ENCODE measurements around the gene NPAS4.
"Not testable (repeated sequence)": the region's sequence is repeated elsewhere in the genome, so short reads cannot be mapped to it uniquely, and the experiment has no call there.

The NPAS4 gene

DNA sequence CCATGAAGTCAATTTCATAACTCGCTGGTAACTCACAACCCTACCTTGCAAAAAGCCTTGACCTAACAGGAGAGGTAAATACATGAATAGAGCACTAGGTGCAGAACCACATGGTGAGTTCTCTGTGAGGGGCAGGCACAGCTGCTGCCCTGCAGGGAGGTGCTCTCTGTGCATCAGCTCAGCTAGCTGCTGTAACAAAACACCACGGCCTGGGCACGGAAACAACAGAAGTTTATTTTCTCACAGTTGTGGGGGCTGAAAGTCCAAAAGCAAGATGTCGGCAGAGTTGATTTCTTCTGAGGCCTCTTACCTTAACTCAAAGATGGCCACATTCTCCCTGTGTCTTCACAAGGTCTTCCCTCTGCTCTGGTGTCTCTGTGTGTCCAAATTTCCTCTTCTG, 30.8 kb downstream of the NPAS4 start:
- no peak overlapping the region for H3K9ac ChIP-seq (ENCODE audit: low read depth in 1 of 2, low read length in 2 of 2)
- no peaks in the 10 kb centered on the region for H3K4me1 ChIP-seq (ENCODE audit: control insufficient read depth in 2 of 2, insufficient read depth in 2 of 2, low read length in 2 of 2)
- no peak overlapping the region for H3K4me3 ChIP-seq (ENCODE audit: low read length in 2 of 2)
- H3K27ac ChIP-seq (ENCODE audit: low read depth in 2 of 2, low read length in 2 of 2), result no peak overlapping the region
- no peaks in the 10 kb centered on the region for H3K27me3 ChIP-seq (ENCODE audit: control insufficient read depth in 2 of 2, insufficient read depth in 2 of 2, low read length in 2 of 2)
- no peaks in the 10 kb centered on the region for H3K36me3 ChIP-seq (ENCODE audit: control insufficient read depth in 2 of 2, insufficient read depth in 2 of 2, low read length in 2 of 2)
- H3K9me3 ChIP-seq (ENCODE audit: control insufficient read depth in 2 of 2, low read length in 2 of 2), result no peaks in the 10 kb centered on the region

DNA sequence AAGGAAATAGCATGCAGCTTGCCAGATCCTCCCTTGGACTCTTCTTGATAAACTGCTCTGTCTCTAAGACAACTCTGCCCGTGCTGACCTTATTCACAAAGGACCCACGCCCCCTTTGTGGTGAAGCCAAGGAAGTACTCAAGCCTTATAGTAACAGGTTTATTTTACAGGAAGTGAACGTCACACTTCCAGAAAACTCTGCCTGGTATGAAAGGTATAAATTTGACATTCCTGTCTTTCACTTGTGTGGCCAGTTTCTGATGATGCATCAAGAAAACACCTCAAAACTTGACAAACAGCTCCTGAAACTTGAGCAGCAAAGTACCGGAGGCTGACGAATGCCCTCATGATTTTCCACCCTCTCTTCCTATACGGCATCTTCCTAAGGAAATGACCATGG, 33.4 kb downstream of the NPAS4 start:
- no peaks in the 10 kb centered on the region for H3K36me3 ChIP-seq (ENCODE audit: control insufficient read depth in 2 of 2, insufficient read depth in 2 of 2, low read length in 2 of 2)
- no peak overlapping the region for H3K9ac ChIP-seq (ENCODE audit: low read depth in 1 of 2, low read length in 2 of 2)
- H3K9me3 ChIP-seq (ENCODE audit: control insufficient read depth in 2 of 2, low read length in 2 of 2), result no peaks in the 10 kb centered on the region
- no peak overlapping the region for H3K4me3 ChIP-seq (ENCODE audit: low read length in 2 of 2)
- H3K27ac ChIP-seq (ENCODE audit: low read depth in 2 of 2, low read length in 2 of 2), result no peak overlapping the region
- no peaks in the 10 kb centered on the region for H3K4me1 ChIP-seq (ENCODE audit: control insufficient read depth in 2 of 2, insufficient read depth in 2 of 2, low read length in 2 of 2)
- H3K27me3 ChIP-seq (ENCODE audit: control insufficient read depth in 2 of 2, insufficient read depth in 2 of 2, low read length in 2 of 2), result no peaks in the 10 kb centered on the region

GRCh38 chr11:66454828-66455227, 34.0 kb downstream of the NPAS4 start:
- Histone ChIP-seq H3K9me3 (ENCODE audit: control insufficient read depth in 2 of 2, low read length in 2 of 2) (no peaks in the 10 kb centered on the region), H3K27me3 (ENCODE audit: control insufficient read depth in 2 of 2, insufficient read depth in 2 of 2, low read length in 2 of 2) (no peaks in the 10 kb centered on the region), H3K9ac (ENCODE audit: low read depth in 1 of 2, low read length in 2 of 2) (no peak overlapping the region), H3K36me3 (ENCODE audit: control insufficient read depth in 2 of 2, insufficient read depth in 2 of 2, low read length in 2 of 2) (no peaks in the 10 kb centered on the region), H3K4me1 (ENCODE audit: control insufficient read depth in 2 of 2, insufficient read depth in 2 of 2, low read length in 2 of 2) (no peaks in the 10 kb centered on the region), H3K27ac (ENCODE audit: low read depth in 2 of 2, low read length in 2 of 2) (no peak overlapping the region), H3K4me3 (ENCODE audit: low read length in 2 of 2) (no peak overlapping the region)

DNA sequence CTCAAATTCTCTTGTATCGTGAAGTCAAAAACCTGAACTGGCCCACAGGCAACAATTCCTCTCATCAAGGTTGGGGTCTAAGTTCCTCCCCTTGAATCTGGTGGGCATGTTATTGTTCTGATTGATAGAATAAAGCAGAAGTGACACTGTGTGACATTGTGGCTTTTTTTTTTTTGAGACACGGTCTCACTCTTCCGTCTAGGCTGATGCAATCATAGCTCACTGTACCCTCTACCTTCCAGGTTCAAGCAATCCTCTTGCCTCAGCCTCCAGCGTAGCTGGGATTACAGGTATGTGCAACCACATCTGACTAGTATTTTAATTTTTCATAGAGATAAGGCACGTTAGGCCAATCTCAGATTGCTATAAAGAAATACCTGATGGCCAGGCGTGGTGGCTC, 37.0 kb downstream of the NPAS4 start:
- Histone ChIP-seq H3K9me3 (ENCODE audit: control insufficient read depth in 2 of 2, low read length in 2 of 2) (no peaks in the 10 kb centered on the region), H3K4me3 (ENCODE audit: low read length in 2 of 2) (no peak overlapping the region), H3K4me1 (ENCODE audit: control insufficient read depth in 2 of 2, insufficient read depth in 2 of 2, low read length in 2 of 2) (no peaks in the 10 kb centered on the region), H3K9ac (ENCODE audit: low read depth in 1 of 2, low read length in 2 of 2) (no peak overlapping the region), H3K27ac (ENCODE audit: low read depth in 2 of 2, low read length in 2 of 2) (no peak overlapping the region), H3K27me3 (ENCODE audit: control insufficient read depth in 2 of 2, insufficient read depth in 2 of 2, low read length in 2 of 2) (no peaks in the 10 kb centered on the region), H3K36me3 (ENCODE audit: control insufficient read depth in 2 of 2, insufficient read depth in 2 of 2, low read length in 2 of 2) (no peaks in the 10 kb centered on the region)

- H3K4me3 ChIP-seq (ENCODE audit: low read length in 2 of 2), result no peak overlapping the region
- no peaks in the 10 kb centered on the region for H3K9me3 ChIP-seq (ENCODE audit: control insufficient read depth in 2 of 2, low read length in 2 of 2)
- H3K27me3 ChIP-seq (ENCODE audit: control insufficient read depth in 2 of 2, insufficient read depth in 2 of 2, low read length in 2 of 2), result no peaks in the 10 kb centered on the region
- H3K36me3 ChIP-seq (ENCODE audit: control insufficient read depth in 2 of 2, insufficient read depth in 2 of 2, low read length in 2 of 2), result no peaks in the 10 kb centered on the region
- H3K9ac ChIP-seq (ENCODE audit: low read depth in 1 of 2, low read length in 2 of 2), result no peak overlapping the region
- H3K27ac ChIP-seq (ENCODE audit: low read depth in 2 of 2, low read length in 2 of 2), result no peak overlapping the region
- no peaks in the 10 kb centered on the region for H3K4me1 ChIP-seq (ENCODE audit: control insufficient read depth in 2 of 2, insufficient read depth in 2 of 2, low read length in 2 of 2)
These were observed 38.4 kb downstream of the NPAS4 start for GRCh38 chr11:66459138-66459778.

- no peak overlapping the region for H3K27ac ChIP-seq (ENCODE audit: low read depth in 2 of 2, low read length in 2 of 2)
- H3K4me3 ChIP-seq (ENCODE audit: low read length in 2 of 2), result no peak overlapping the region
- no peaks in the 10 kb centered on the region for H3K36me3 ChIP-seq (ENCODE audit: control insufficient read depth in 2 of 2, insufficient read depth in 2 of 2, low read length in 2 of 2)
- H3K4me1 ChIP-seq (ENCODE audit: control insufficient read depth in 2 of 2, insufficient read depth in 2 of 2, low read length in 2 of 2), result no peaks in the 10 kb centered on the region
- no peaks in the 10 kb centered on the region for H3K9me3 ChIP-seq (ENCODE audit: control insufficient read depth in 2 of 2, low read length in 2 of 2)
- no peak overlapping the region for H3K9ac ChIP-seq (ENCODE audit: low read depth in 1 of 2, low read length in 2 of 2)
- H3K27me3 ChIP-seq (ENCODE audit: control insufficient read depth in 2 of 2, insufficient read depth in 2 of 2, low read length in 2 of 2), result no peaks in the 10 kb centered on the region
These were observed 41.2 kb downstream of the NPAS4 start for GRCh38 chr11:66462010-66462409.

GRCh38 chr11:66462911-66463310, 42.1 kb downstream of the NPAS4 start:
- H3K27me3 ChIP-seq (ENCODE audit: control insufficient read depth in 2 of 2, insufficient read depth in 2 of 2, low read length in 2 of 2), result no peaks in the 10 kb centered on the region
- H3K4me3 ChIP-seq (ENCODE audit: low read length in 2 of 2), result no peak overlapping the region
- no peak overlapping the region for H3K27ac ChIP-seq (ENCODE audit: low read depth in 2 of 2, low read length in 2 of 2)
- H3K36me3 ChIP-seq (ENCODE audit: control insufficient read depth in 2 of 2, insufficient read depth in 2 of 2, low read length in 2 of 2), result no peaks in the 10 kb centered on the region
- no peaks in the 10 kb centered on the region for H3K9me3 ChIP-seq (ENCODE audit: control insufficient read depth in 2 of 2, low read length in 2 of 2)
- H3K9ac ChIP-seq (ENCODE audit: low read depth in 1 of 2, low read length in 2 of 2), result no peak overlapping the region
- H3K4me1 ChIP-seq (ENCODE audit: control insufficient read depth in 2 of 2, insufficient read depth in 2 of 2, low read length in 2 of 2), result peaks cover 7 to 8% of the 10 kb centered on the region in 2 donors

DNA sequence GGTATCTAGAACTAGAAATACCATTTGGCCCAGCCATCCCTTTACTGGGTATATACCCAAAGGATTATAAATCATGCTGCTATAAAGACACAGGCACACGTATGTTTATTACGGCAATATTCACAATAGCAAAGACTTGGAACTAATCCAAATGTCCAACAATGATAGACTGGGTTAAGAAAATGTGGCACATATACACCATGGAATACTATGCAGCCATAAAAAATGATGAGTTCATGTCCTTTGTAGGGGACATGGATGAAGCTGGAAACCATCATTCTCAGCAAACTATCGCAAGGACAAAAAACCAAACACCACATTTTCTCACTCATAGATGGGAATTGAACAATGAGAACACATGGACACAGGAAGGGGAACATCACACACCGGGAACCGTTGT, 43.3 kb downstream of the NPAS4 start:
- H3K36me3 ChIP-seq (ENCODE audit: control insufficient read depth in 2 of 2, insufficient read depth in 2 of 2, low read length in 2 of 2); H3K9me3 ChIP-seq (ENCODE audit: control insufficient read depth in 2 of 2, low read length in 2 of 2); H3K27ac ChIP-seq (ENCODE audit: low read depth in 2 of 2, low read length in 2 of 2); H3K4me3 ChIP-seq (ENCODE audit: low read length in 2 of 2); H3K27me3 ChIP-seq (ENCODE audit: control insufficient read depth in 2 of 2, insufficient read depth in 2 of 2, low read length in 2 of 2); H3K9ac ChIP-seq (ENCODE audit: low read depth in 1 of 2, low read length in 2 of 2): not testable (repeated sequence)
- H3K4me1 ChIP-seq (ENCODE audit: control insufficient read depth in 2 of 2, insufficient read depth in 2 of 2, low read length in 2 of 2), result peaks cover 10 to 13% of the 10 kb centered on the region in 2 donors

DNA sequence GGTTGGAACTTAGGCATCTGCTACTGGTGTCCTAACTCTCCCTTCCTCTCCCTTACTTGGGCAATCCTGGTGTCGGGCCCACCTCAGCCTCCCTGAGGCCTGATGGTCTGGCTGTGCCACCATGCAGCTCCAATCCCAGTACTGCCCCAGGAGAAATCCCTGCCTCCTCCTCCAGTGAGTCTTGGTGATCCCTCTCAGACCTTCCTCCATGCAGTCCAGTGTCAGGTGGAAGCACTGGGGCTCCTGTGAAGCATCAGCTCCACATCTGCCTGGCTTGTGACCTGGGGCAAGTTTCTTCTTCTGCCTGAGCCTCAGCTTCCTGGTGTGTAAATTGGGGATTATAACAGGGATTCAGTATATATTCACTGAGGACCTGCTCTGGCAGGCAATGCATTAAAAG, 44.1 kb downstream of the NPAS4 start:
- Histone ChIP-seq H3K4me1 (ENCODE audit: control insufficient read depth in 2 of 2, insufficient read depth in 2 of 2, low read length in 2 of 2) (peaks cover 10 to 13% of the 10 kb centered on the region in 2 donors), H3K27ac (ENCODE audit: low read depth in 2 of 2, low read length in 2 of 2) (no peak overlapping the region), H3K9me3 (ENCODE audit: control insufficient read depth in 2 of 2, low read length in 2 of 2) (no peaks in the 10 kb centered on the region), H3K4me3 (ENCODE audit: low read length in 2 of 2) (no peak overlapping the region), H3K9ac (ENCODE audit: low read depth in 1 of 2, low read length in 2 of 2) (no peak overlapping the region), H3K36me3 (ENCODE audit: control insufficient read depth in 2 of 2, insufficient read depth in 2 of 2, low read length in 2 of 2) (no peaks in the 10 kb centered on the region), H3K27me3 (ENCODE audit: control insufficient read depth in 2 of 2, insufficient read depth in 2 of 2, low read length in 2 of 2) (no peaks in the 10 kb centered on the region)

- Histone ChIP-seq H3K9me3 (ENCODE audit: control insufficient read depth in 2 of 2, low read length in 2 of 2) (no peaks in the 10 kb centered on the region), H3K9ac (ENCODE audit: low read depth in 1 of 2, low read length in 2 of 2) (peak overlapping the region in 1 of 2 donors; percentile 68), H3K27me3 (ENCODE audit: control insufficient read depth in 2 of 2, insufficient read depth in 2 of 2, low read length in 2 of 2) (no peaks in the 10 kb centered on the region), H3K27ac (ENCODE audit: low read depth in 2 of 2, low read length in 2 of 2) (peak overlapping the region in 1 of 2 donors; percentile 40), H3K36me3 (ENCODE audit: control insufficient read depth in 2 of 2, insufficient read depth in 2 of 2, low read length in 2 of 2) (no peaks in the 10 kb centered on the region), H3K4me1 (ENCODE audit: control insufficient read depth in 2 of 2, insufficient read depth in 2 of 2, low read length in 2 of 2) (peaks cover 10 to 13% of the 10 kb centered on the region in 2 donors), H3K4me3 (ENCODE audit: low read length in 2 of 2) (peak overlapping the region; percentile 73 to 78)
These were observed 44.8 kb downstream of the NPAS4 start for GRCh38 chr11:66465373-66466224.
